Ishikawa (cell line): Measurements from ENCODE around the gene PIBF1.

ENCODE experiments used
- CEBPB ChIP-seq: IDR thresholded peaks from 2 replicates; pipeline ENCODE4 v1.6.1; 2012
- CREB1 ChIP-seq: IDR thresholded peaks from 2 replicates; pipeline ENCODE4 v1.6.1; 2012; ENCODE audit warnings: low read depth
- EGR1 ChIP-seq: IDR thresholded peaks from 2 replicates; pipeline ENCODE4 v1.6.1; 2012
- EP300 ChIP-seq: IDR thresholded peaks from 2 replicates; pipeline ENCODE4 v1.6.1; 2012; ENCODE audit warnings: borderline replicate concordance
- FOXM1 ChIP-seq: IDR thresholded peaks from 2 replicates; pipeline ENCODE4 v1.6.1; 2012; ENCODE audit warnings: low read depth, borderline replicate concordance
- MAX ChIP-seq: IDR thresholded peaks from 2 replicates; pipeline ENCODE4 v1.6.1; 2012
- NFIC ChIP-seq: IDR thresholded peaks from 2 replicates; pipeline ENCODE4 v1.6.1; 2012
- RAD21 ChIP-seq: IDR thresholded peaks from 2 replicates; pipeline ENCODE4 v1.6.1; 2012; ENCODE audit warnings: low read depth
- REST ChIP-seq: IDR thresholded peaks from 2 replicates; pipeline ENCODE4 v1.6.1; 2012; ENCODE audit warnings: low read depth, mild to moderate bottlenecking
- TAF1 ChIP-seq: IDR thresholded peaks from 2 replicates; pipeline ENCODE4 v1.6.1; 2012; ENCODE audit warnings: low read depth, mild to moderate bottlenecking
- TCF12 ChIP-seq: IDR thresholded peaks from 2 replicates; pipeline ENCODE4 v1.6.1; 2012; ENCODE audit warnings: low read depth
- TEAD4 ChIP-seq: IDR thresholded peaks from 2 replicates; pipeline ENCODE4 v1.6.1; 2012
- YY1 ChIP-seq: IDR thresholded peaks from 2 replicates; pipeline ENCODE4 v1.6.1; 2012; ENCODE audit warnings: low read depth
- ZBTB7A ChIP-seq: IDR thresholded peaks from 2 replicates; pipeline ENCODE4 v1.6.1; 2012; ENCODE audit warnings: low read depth
- TF ChIP-seq, protein P1 (sequence below): IDR thresholded peaks from 2 replicates; pipeline ENCODE4 v1.6.1; 2012

Gene PIBF1

GRCh38 chr13:72849571-72849970 lies 67.6 kb downstream of the PIBF1 start:
- TF ChIP-seq, protein P1, sequence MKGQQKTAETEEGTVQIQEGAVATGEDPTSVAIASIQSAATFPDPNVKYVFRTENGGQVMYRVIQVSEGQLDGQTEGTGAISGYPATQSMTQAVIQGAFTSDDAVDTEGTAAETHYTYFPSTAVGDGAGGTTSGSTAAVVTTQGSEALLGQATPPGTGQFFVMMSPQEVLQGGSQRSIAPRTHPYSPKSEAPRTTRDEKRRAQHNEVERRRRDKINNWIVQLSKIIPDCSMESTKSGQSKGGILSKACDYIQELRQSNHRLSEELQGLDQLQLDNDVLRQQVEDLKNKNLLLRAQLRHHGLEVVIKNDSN = no peak
- TF ChIP-seq TEAD4 = no peak
- no peak for TF ChIP-seq EGR1
- TF ChIP-seq EP300 = no peak
- no peak for TF ChIP-seq CEBPB
- TF ChIP-seq MAX = no peak
- no peak for TF ChIP-seq ZBTB7A
- no peak for TF ChIP-seq RAD21
- no peak for TF ChIP-seq FOXM1
- no peak for TF ChIP-seq REST
- TF ChIP-seq TCF12 = no peak
- no peak for TF ChIP-seq NFIC
- no peak for TF ChIP-seq YY1
- TF ChIP-seq TAF1 = no peak
- TF ChIP-seq CREB1 = no peak

DNA sequence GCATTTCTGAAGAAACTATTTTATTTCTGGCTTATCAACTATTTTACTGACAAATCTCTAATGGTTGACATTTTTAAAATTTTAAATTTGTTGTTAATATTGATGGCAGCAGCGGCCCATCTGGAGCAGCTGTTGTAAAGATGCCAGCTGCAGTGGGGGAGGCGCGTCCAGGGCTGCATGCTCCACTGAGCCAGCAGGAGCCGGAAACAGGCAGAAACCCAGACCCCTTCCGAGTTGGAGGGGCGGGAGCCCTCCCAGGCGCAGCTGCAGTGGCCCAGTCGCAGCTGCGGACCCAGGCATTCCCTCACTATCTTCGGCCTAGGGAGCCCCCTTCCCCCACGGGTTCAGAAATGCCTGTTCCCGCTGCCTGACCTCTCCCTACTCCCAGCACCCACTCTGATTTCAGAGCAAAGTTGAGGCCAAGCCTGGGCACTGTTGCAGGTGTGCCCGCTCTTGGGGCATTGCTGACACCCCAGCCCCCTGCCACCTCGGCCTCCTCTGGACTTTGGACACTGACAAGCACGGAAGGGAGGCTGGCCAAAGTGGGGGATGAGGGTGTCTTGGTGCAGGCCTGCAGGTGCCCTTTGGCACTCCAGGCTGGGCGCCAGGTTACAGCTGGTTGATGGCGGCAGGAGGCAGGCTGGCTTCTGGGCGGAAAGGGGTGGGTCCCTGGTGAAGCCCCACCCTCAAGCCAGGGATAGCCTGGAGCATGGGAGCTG lies 69.2 kb downstream of the PIBF1 start:
- no peak for TF ChIP-seq CEBPB
- TF ChIP-seq EGR1 = no peak
- TF ChIP-seq ZBTB7A = no peak
- no peak for TF ChIP-seq TEAD4
- TF ChIP-seq CREB1 = no peak
- no peak for TF ChIP-seq NFIC
- no peak for TF ChIP-seq FOXM1
- TF ChIP-seq, protein P1 = no peak

DNA sequence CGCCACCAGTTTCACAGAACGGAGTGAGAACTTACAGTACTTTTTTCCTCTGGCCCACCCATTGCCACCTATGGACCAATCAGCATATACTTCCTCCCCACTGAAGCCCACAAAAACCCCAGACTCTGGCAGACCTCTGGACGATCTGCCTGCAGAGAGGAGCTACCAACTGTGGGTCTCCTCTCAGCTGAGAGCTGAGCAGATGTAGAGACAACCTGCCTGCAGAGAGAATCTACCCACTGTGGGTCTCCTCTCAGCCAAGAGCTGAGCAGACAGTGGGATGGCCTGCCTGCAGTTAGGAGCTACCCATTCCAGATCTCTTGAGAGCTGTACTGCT lies 69.7 kb downstream of the PIBF1 start:
- TF ChIP-seq, protein P1 = no peak
- no peak for TF ChIP-seq REST
- no peak for TF ChIP-seq EGR1
- no peak for TF ChIP-seq FOXM1
- no peak for TF ChIP-seq MAX
- no peak for TF ChIP-seq NFIC
- TF ChIP-seq CREB1 = no peak

DNA sequence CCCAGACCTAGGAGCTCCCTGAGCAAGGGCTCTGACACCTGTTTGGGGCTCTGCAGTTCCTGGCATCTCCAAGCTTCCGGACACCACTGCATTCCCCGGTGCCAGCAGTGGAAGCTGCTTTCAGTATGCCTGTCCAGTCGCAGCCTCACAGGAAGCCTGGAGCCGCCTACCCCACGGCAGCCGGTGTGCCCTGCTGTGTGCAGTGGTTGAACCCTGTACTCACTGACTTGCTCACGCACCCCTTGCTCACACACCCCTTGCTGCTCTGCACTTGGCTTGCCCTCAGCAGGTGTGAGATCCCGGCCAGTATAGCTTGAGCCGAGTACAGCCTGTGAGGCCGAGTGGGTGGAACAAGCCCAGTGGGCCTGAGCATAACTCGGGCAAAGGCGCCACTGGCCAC lies 70.3 kb downstream of the PIBF1 start:
- TF ChIP-seq EGR1 (no peak), ZBTB7A (no peak), REST (no peak), FOXM1 (no peak), NFIC (no peak), CREB1 (no peak), MAX (no peak), TAF1 (no peak), TCF12 (no peak), CEBPB (no peak), EP300 (no peak), RAD21 (no peak), TEAD4 (no peak), YY1 (no peak)
- TF ChIP-seq, protein P1 = no peak
